Peyer's patch (tissue), 4 donors: ENCODE data around the gene CITED4.

Source experiments
- CTCF ChIP-seq, 6 experiments: fragments of 450-650 bp in 4 of 6; fragments of 200-600 bp in 2 of 6; sonication (generic) in 1 of 6; IDR thresholded peaks; one replicate each; pipeline ENCODE4 v1.5.1; 2017 to 2019; ENCODE audit warnings: antibody characterized with exemption in 6 of 6, mild to moderate bottlenecking in 3 of 6, moderate library complexity in 1 of 6
- POLR2A ChIP-seq, 2 donors: fragments of 450-650 bp; IDR thresholded peaks; one replicate each; pipeline ENCODE4 v1.5.1; 2017; ENCODE audit warnings: antibody characterized with exemption in 2 of 2, mild to moderate bottlenecking in 2 of 2, moderate library complexity in 2 of 2

- no peak for TF ChIP-seq POLR2A (IDR thresholded peaks at IDR 0.05)
- TF ChIP-seq CTCF (IDR thresholded peaks at IDR 0.05) = no peak
These were observed 8.1 kb upstream of the CITED4 start for GRCh38 chr1:40870135-40870728.
